ENCODE data around the gene TSPAN6.

GRCh38 chrX:100654261-100654660 lies 17.7 kb upstream of the TSPAN6 start:
- TF ChIP-seq POLR2AphosphoS5 (IDR thresholded peaks at IDR 0.05; ENCODE audit: borderline replicate concordance, low read depth, low read length) = no peak
- TF ChIP-seq EZH2 (IDR thresholded peaks at IDR 0.05) = no peak
- TF ChIP-seq FOXP2 (optimal IDR thresholded peaks at IDR 0.05; ENCODE audit: control extremely low read depth, extremely low read length, insufficient read depth) = no peak

Data from SK-N-MC (cell line).